NCI-H2107 treated with DMSO at 0.1 percent for 48 hours (cell line): Measurements from ENCODE around the gene RNASEH2A.
"Not testable (repeated sequence)": the region's sequence is repeated elsewhere in the genome, so short reads cannot be mapped to it uniquely, and the experiment has no call there.

Source experiments
- DNase-seq: peaks from one replicate; lab custom pipeline; 2025; ENCODE audit not compliant: unreplicated experiment; lab: John Stamatoyannopoulos, UW

RNASEH2A gene

GRCh38 chr19:12828494-12828893 lies 22.1 kb downstream of the RNASEH2A start:
- DNase-seq: peak; percentile 56

GRCh38 chr19:12833418-12833737 lies 27.0 kb downstream of the RNASEH2A start:
- DNase-seq: no peak

DNA sequence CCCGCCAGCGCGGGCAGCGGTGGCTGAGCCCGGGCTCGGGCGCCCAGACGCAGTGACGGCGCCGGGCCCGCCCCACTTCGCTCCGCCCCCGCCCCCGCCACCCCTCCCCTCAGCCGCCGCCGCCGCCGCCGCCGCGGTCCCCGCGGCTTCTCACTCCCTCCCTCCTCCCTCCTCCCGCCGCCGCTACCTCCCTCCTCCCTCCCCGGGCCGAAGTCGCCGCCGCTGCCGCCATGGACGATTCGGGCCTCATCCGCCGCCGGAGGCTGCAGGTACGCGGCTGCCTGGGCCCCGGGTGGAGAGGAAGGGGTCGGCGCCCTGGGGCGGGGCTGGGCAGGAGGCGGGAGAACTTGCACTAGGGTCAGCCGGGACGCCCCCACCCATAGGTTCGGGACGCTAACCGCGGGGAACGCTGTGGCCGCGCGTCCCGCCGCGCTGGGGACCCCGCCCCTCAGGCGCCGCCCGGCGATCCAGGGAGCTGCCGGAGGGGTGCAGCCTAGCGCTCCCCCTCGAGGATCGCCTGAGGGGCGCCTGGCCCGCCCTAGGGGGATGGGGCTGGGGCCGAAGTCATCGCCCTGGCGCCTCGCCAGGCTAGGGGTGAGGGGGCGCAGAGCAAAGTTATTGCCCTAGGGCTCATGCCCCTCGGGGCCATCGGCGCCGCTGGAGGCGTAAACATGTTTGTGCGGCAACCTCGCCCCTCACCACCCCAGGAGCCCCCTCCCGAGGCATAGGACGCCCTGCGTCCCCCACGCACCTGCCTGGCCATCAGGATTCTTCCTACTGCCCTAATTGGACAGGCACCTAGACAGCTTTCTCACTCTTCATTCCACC lies 27.6 kb downstream of the RNASEH2A start:
- no peak for DNase-seq

DNA sequence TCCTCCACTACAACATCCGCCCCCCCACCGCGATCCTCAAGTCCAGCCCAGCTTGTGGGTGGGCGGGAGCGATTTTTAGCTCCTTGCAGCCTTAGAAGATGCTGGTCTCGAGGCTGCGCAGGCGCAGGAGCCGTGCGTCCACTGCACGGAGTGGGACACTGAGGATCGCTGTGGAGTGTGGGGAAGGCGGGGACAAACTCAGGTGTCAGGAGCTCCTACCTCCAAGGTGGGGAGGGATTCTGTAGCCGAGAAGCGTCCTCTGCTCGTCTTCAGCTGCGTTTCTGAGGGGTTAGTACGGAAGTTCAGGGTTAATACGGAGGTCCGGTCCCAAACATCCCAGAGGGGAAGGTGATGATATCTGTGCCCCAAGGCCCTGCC lies 28.2 kb downstream of the RNASEH2A start, which contains the start of gene RTBDN:
Gene RTBDN, minus strand, starts transcription at position 14 of the 378 bp plus-strand sequence. CDS start 4,600 bp downstream, outside the sequence.
- no peak for DNase-seq

DNA sequence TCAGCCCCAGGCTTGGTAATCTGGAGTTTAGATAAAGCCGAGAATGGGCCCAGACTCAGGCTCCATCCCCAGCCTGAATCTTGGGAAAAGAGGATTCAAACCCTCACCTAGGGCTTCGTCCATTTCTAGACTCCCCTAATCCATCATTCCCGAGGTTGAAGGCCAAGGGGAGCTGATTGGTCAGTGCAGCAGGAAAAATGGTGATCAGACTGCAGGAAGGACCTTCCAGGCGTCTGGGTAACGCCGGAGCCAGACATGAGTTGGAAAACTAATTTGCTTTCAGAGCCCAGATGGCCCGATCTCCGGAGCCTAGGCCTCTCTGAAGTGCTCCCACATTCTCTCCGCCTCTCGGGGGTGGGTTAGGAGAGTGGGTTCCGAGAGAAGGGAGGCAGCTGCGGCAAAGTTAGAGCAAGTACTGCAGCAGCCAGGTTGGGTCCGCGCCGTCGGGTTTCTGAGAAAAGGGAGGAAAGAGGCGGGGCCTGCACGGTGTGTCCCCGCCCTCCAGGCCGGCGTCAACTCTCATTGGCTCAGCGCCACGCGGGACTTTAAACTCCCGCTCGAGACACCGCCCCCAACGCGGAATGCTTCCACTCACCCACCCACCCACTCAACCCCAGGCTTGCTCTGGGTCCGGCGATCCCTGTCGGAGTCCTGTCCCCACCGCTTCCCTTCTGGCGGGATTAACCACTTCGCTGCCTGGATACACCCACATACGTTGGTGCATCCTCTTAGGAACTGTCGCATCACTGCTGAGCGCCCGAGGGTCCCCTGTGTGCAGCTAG lies 28.8 kb downstream of the RNASEH2A start:
- DNase-seq: no peak

DNA sequence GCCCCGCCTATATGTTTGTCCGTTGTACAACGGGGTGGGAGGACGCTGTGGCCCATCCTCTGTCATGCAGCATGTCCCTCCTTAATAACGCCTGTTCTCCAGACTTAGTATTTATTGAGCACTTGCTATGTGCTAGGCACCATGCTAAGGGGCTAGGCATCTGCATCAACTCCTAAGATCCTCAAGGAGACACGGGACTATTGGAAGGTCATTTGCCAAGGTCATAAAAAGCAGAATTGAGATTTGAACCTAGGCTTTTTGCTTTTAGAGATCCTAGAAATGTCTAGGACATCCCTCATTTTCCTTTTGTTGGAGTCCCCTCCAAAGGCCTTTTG lies 30.1 kb downstream of the RNASEH2A start:
- DNase-seq: no peak

DNA sequence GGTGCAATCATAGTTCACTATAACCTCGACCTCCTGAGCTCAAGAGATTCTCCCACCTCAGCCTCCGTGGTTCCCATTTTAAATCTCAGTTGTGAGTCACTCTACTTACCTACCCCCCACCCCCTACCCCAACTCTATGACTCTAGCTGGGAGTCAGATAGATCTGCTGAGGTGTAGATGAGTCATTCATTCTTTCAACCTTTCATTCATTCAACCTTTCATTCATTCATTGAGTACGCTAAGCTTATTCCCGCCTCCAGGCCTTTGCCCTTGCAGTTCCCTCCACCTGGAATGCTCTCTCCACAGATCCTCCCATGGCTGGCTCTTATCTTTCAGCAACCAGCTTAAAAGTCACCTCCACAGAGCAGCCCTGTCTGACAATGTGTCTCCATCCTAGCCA lies 30.8 kb downstream of the RNASEH2A start:
- no peak for DNase-seq

- peak; percentile 19 for DNase-seq
Observed at GRCh38 chr19:12838182-12838885, 31.9 kb downstream of the RNASEH2A start, which contains the start of gene MAST1. TSS of gene MAST1 (plus strand) at chr19:12838515. CDS start at chr19:12838573, 58 bp downstream.

DNA sequence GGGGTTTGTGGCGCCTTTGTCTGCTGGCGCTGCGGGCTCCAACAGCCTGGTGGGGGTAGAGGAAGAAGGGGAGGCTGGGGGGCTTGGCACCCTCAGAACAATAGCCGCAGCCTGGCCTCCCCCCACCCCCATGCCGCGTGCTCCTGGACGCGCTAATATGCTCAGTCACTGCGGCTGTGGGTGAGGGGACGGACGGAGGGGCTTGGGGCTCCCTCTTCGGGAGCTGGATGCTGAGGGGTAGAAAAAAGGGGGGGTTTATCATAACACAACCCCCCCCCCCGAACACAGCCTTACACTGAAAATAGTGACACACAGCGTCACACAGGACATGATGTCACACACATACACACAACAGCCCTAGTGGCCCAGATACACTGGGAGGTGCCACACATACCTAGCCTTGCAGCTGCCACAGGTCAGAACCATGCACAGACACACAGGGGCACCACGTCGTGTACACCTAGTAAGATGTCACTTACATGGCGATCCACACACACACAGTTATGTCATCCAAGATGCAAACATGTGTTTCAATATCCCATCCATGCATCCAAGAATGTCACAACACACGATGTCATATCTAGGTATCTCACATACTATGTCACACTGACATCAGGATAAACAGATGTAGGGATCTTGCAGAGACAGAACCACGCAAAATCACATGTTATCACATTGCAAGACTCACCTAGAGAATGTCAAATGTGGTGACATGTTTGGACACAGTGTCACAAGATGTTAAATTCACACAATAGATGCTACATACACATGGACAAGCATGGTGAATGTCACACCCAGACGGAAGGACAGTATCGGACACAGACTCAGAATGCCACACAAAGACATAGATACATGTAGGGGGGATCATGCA lies 32.7 kb downstream of the RNASEH2A start:
- DNase-seq: no peak

DNA sequence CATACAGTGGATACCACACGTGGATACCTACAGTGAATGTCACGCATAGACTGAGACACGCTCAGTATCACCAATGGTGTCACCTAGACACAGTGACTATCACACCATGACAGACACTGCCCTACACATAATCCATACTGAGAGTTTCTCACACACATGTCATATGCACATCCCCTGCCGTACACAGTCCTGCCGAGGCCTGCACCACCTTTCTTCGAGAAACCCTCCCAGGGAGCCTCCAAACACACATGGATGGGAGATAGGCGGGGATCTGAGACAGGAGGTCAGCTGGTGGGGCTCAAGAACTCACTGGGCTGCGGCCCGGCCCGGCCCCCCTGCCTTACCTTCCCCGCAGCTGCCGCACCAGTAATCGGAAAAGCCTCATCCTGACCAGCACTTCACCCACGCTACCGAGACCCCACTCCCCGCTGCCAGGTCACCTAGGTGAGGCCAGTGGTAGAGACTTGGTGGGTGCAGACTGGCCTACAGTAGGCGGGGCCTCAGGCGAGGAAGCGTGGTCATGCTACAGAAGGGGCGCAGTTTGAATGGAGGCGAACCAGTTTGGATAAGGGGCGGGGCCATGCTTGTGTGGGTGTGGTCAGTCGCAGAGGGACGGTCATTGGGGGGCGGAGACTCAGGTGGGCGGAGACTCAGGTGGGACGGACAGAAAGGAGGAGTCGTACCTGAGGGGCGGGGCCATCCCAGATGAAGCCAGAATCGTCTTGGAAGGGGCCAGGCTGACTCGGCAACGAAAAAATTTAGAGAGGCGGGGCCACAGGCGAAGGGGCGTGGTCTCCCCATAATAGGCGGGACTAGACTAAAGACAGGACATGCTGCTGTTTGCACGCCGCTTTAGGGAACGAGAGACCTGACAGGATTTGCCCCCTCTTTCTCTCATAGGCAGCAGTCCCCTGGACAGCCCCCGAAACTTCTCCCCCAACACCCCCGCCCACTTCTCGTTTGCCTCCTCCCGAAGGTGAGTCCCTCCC lies 34.0 kb downstream of the RNASEH2A start:
- DNase-seq: no peak

DNA sequence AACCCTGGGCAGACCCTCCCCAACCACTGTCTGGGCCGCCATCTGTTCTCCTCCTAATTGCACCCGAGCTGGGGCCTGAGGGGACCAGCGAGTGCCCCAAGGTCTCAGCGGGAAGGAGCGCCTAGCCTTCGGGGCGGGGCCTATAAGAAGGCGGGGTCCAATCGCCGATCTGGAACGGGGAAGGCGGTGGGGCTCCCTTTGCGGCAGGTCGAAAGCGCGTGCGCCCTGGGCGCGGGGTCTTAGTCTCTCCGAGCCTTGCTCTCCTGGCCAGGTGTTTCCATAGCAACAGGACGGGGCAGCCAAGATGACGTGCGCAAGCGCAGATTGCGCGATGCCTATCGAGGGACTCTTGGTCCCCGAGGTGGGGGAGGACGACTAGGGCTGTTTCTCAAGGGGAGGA lies 34.7 kb downstream of the RNASEH2A start:
- no peak for DNase-seq

DNA sequence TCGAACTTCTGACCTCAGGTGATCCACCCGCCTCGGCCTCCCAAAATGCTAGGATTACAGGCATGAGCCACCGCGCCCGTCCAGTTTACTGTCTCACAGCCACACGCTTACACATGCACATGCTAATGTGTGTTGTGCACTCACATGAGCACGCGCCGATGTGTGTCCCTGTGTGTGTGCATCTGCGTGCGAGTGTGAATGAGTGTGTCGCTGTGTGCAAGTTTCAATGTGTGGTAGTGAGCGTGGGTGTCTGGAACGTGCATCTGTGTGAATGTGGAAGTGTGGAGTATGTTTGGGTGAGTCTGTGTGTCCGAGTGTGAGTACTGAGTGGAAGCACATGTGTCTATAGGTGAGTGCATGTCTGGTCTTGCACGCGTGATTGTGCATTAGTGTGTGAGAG lies 36.1 kb downstream of the RNASEH2A start:
- no peak for DNase-seq

DNA sequence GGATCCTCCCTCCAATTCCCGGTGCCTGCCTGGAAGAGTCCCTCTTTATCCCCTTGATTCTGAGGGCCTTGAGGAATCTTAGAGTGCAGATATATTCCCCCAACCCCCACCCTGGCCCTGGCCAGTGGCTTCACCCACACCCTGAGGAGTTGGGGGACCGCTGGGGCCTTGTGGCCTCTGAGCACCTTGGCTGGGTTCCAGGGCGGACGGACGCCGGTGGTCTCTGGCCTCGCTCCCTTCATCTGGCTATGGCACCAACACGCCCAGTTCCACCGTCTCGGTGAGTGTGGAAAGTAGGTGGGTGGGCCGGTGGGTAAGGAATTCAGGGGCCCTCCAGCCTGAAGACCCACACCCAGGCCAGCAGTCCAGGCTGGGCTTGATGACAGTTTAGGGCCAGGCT lies 36.9 kb downstream of the RNASEH2A start:
- no peak for DNase-seq

DNA sequence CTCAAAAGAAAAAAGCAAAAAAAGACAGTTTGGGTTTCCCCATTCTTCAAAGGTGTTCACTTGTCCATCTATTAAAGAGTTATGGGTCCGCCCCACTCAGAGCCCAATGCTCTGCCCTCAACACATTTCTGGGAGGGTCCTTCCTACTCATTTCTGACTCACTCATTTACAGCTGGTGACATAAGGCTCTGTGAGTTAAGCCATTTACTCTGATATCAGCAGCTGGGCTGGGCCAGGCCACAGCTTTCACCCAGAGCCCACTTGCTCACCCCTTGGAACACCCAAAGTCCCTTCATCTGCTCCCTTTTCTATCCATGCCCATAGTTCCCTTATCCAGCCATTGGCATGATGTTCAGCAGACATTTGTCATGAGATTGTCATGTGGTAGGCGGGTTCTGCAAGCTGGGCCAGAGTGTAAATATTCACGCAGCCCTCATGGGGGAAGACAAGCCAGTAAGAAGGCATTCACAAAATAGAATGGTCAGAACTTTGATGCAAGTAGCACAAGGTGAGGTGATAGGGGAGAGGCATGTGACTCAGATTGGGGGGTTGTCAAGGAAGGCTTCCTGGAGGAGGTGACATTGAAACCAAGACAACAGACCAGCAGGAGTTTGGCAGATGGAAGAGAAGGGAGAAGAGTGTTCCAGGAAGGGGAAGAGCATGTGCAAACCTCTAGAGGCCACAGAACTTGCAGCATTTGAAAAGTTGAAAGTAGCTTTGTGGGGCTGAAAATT lies 37.8 kb downstream of the RNASEH2A start:
- DNase-seq: no peak

DNA sequence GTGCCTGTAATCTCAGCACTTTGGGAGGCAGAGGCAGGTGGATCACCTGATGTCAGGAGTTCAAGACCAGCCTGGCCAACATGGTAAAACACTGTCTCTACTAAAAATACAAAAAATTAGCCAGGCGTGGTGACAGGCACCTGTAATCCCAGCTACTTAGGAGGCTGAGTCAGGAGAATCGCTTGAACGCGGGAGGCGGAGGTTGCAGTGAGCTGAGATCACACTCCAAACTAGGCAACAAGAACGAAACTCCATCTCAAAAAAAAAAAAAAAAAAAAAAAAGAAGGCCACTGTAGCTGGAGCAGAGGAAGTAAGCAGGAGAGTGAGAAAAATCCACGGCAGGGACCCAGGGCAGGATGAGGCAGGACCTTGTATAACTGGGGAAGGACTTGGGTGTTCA lies 40.2 kb downstream of the RNASEH2A start:
- not testable (repeated sequence) for DNase-seq

GRCh38 chr19:12847159-12848139 lies 41.1 kb downstream of the RNASEH2A start:
- DNase-seq: peak; percentile 23

GRCh38 chr19:12856653-12857052 lies 50.3 kb downstream of the RNASEH2A start:
- no peak for DNase-seq
